Body of pancreas (tissue), 4 donors: Measurements from ENCODE around the gene PEX14.

Experiments used
- CTCF ChIP-seq, 7 experiments: fragments of 450-650 bp in 4 of 7; fragments of 200-600 bp in 3 of 7; sonication (generic) in 3 of 7; IDR thresholded peaks; one replicate each; pipeline ENCODE4 v1.5.1; 2016 to 2019; ENCODE audit warnings: antibody characterized with exemption in 7 of 7
- POLR2A ChIP-seq, 3 donors: fragments of 450-650 bp; IDR thresholded peaks; one replicate each; pipeline ENCODE4 v1.6.1; 2016; ENCODE audit warnings: antibody characterized with exemption in 3 of 3, mild to moderate bottlenecking in 2 of 3

GRCh38 chr1:10428984-10429383, 45.8 kb upstream of the PEX14 start:
- TF ChIP-seq CTCF (IDR thresholded peaks at IDR 0.05) (no peak), POLR2A (IDR thresholded peaks at IDR 0.05) (no peak)
